ENCODE data around the gene MPP4.
"Not testable (repeated sequence)": the region's sequence is repeated elsewhere in the genome, so short reads cannot be mapped to it uniquely, and the experiment has no call there.

MPP4 gene
- total RNA-seq = 0 to 2.9 (median 0.13) reads per million in 17 experiments

- no peak for DNase-seq
These were observed at the start of gene MPP4 for GRCh38 chr2:201698588-201699226. MPP4 (minus strand) TSS chr2:201698644; CDS start chr2:201693954, 4,690 bp downstream.

DNA sequence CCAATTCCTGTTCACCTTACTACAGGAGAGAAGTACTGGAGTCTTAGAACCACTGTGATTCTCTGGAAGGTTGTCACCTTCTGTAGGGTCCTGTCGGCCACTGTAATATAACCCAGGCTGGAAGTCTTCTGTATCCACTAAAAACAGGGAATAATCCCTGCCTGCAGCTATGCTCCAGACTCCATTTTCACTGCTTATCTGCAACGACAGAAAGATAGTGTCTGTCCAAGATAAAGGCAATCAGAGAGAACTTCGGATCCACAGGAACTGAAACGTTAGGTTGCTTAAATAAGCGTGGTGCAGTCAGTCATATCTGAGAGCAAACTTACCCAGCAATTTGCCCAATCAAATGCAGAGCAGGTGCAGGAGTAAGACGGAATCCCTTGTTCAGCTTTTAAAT lies 48.1 kb upstream of the MPP4 start:
- DNase-seq = no peak

DNA sequence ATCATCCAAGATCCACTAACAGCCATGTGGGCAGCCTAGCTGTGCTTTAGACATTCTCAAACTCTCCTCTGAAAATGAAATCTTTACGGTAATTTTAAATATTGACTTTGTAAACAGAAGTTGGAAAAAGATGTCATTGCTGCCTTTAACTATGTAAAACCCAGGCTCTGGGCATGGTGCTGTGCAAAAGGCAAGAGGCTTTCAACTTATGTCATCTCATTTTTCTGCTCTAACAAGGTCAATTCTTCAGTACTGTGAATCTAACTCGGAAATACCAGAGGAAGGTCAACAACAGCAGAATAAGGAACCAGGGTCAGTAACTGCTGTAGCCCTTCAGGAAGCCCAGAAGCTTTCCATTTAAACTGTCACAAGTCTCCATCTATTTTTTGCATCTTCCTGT lies 37.0 kb upstream of the MPP4 start:
- DNase-seq = no peak

- DNase-seq = no peak
These were observed 35.7 kb upstream of the MPP4 start for GRCh38 chr2:201734111-201734510.

- no peak for DNase-seq
These were observed 35.1 kb upstream of the MPP4 start for GRCh38 chr2:201733544-201733943.

DNA sequence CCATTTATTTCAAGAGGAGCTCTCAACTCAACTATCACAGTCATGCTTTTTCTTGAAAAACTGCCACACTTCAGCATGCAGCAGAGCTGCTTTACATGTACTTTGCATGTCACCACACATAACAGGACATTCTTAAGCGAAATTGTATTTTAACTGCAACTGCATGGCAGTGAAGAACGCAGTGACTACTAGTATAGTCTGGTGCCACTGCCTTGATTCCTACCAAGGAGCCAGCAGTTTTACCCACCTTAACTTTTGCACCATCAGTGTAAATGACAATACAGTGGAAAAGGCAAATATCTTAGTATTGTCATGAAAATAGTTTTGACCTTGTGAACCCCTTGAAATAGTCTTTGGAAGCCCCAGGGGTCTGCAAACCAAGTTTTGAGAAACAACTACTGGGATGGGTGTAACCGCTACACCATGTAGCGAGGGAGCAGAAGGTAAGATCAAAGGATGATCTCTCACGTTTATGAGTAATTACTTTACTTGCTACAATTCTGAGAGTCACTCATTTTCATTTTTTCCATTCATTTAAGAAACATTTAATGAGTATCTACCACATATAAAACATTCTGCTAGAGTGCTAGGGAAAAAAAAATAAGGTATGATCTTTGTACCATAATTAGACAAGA lies 32.3 kb upstream of the MPP4 start:
- DNase-seq = no peak

GRCh38 chr2:201715459-201715858 lies 17.0 kb upstream of the MPP4 start:
- no peak for DNase-seq

DNA sequence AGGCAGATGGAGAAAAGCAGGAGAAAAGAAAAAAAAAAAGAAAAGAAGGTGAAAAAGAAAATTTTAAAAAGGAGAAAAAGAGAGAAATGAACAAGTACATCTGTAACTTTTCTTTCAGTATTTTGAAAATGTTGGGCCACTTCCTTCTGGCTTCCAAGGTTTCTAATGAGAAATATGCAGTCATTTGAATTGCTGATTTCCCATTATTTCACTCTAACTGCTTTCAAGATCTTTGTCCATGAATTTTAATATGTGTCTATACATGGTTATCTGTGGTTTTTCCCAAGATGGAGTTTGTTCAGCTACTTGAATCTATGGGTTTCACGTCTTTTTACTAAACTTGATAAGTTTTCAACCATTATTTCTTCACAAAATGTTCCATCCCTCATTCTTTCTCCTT lies 14.3 kb upstream of the MPP4 start:
- DNase-seq = no peak

- no peak for DNase-seq
These were observed 11.3 kb upstream of the MPP4 start for GRCh38 chr2:201709747-201710146.

GRCh38 chr2:201709049-201709448 lies 10.6 kb upstream of the MPP4 start:
- DNase-seq = no peak

- no peak for DNase-seq
These were observed 9.3 kb upstream of the MPP4 start for GRCh38 chr2:201707753-201708152.

GRCh38 chr2:201707142-201707541 lies 8.7 kb upstream of the MPP4 start:
- DNase-seq = no peak

- DNase-seq = no peak
These were observed 6.1 kb upstream of the MPP4 start for GRCh38 chr2:201704536-201704935.

DNA sequence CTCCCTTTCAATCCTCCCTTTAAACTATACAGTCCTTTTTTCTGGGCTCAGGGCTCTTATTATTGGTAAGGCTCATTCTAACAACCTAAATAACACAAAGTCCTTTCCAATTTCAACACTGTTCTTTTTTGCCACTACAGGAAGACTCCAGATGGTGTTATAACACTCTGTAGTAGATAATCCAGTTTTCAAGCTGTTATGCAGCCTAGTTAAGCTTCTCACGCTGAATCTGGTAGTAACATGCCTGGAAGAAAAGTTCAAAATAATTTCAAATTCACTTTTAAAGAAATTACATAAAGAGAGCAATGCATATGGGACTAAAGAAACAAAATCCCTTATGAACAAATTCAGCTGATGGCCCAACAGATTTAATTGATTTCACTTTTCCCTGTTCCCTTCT lies 3.2 kb upstream of the MPP4 start:
- DNase-seq = no peak

DNA sequence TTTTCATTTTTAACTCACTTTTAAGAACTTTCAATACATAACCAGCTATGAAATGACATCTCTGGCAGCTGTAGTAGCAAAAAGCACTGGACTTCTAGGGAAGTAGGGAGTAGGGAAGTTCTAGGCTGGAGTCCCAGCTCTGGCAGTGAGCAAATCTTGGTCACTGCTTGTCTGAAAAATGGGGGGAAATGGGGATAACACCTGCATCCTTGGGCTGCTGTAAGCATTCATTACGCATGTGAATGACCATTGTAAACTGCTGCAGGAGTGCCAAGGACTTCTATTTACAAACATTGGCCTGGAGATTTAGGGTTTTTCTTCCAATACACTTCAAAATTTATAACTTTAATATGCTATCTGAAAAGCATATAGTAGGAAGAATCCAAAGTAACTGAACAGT lies 972 bp upstream of the MPP4 start:
- DNase-seq = no peak

GRCh38 chr2:201697899-201698298 lies 545 bp downstream of the MPP4 start:
- DNase-seq = no peak

DNA sequence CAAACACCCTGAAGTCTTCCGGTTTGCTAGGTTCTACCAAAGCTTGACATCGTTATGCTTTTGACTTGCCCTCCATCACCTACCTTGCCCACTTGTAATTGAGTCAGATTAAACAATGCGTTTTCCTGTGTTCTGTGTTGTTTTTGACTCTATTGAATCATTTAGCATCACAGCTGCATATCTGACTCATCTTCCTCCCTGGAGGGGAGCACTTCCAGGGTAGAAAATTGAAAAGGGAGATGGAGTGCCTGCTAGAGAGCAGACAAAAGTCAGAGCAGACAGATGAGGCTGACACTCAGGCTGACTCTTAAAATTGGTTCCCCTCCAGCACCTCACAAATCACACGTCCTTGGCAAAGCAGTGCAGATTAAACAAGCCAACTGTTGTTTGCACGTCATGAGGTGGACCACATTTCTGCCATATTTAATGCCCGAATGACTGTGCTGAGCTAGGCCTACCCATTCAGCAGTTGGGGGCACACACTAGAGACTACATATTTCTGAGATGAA lies 2.2 kb downstream of the MPP4 start:
- DNase-seq = no peak

DNA sequence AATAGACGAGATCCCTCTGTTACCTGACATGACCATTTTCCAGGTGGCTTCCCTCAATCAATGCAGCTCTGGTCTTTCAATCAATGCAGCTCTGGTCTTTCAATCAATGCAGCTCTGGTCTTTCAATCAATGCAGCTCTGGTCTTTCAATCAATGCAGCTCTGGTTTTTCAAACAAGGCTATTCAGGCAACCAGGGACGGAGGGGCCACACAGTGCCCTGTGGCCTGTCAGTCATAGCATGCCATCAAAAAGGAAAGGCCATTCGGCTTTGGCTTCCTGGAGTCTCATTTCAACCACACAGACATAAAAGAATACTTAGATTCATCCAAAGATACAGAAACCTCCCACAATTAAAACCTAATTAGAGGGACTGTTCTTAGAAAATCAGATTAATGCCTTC lies 13.3 kb downstream of the MPP4 start:
- DNase-seq = no peak

- peak in 2 of 4 experiments; percentile 7 to 12 for DNase-seq
These were observed 17.7 kb downstream of the MPP4 start for GRCh38 chr2:201680743-201681142.

DNA sequence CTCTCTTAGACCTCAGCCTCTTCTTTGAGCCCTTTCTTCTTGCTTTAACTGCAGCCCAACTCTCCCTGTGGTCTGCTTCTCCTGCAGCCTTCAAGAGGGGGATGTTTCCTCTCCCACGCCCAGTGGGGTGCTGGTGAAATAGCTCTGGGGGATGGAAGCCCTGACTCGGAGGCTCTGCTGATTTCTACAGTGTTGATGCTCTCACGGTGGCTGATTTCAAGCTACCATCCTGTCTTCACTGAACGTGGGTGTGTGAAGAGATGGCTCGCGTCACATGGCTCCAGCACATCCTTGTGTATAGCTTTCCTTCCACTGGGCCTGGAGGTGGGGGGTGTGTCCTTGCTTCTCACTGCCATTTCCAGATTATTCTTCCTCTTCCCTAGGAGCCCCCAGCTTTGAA lies 20.0 kb downstream of the MPP4 start:
- DNase-seq = peak; percentile 29 to 64 (median 47)

- DNase-seq = no peak
These were observed 23.0 kb downstream of the MPP4 start for GRCh38 chr2:201675454-201675853.

- DNase-seq = no peak
These were observed 23.6 kb downstream of the MPP4 start for GRCh38 chr2:201674794-201675193.

DNA sequence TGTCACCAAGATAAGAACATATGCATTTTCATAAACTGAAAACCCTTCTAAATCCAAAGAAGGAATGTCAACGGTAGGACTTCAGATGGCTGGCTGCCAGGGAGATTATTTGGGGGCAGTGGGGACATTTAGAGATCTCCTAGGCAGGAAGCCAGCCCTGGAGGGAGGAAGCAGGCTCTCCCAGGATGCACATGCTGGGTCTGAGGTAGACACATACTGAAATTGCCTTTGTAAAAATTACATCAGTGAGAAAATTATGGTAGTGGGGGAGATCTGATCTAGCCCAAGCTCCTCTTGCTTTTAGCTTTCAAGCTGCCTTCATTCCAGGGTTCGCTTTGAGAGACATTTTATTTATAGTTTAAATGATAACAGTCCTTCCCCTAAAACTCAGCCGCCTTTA lies 24.1 kb downstream of the MPP4 start:
- DNase-seq = no peak

GRCh38 chr2:201673546-201673945 lies 24.9 kb downstream of the MPP4 start:
- DNase-seq = no peak

DNA sequence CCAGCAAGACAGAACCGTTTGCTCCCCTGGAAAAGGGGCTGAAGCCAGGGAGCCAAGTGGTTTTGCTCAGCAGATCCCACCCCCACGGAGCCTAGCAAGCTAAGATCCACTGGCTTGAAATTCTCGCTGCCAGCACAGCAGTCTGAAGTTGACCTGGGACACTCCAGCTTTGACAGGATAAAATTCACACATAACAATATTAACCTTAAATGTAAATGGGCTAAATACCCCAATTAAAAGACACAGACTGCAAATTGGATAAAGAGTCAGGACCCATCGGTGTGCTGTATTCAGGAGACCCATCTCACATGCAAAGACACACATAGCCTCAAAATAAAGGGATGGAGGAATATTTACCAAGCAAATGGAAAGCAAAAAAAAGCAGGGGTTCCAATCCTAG lies 27.2 kb downstream of the MPP4 start:
- not testable (repeated sequence) for DNase-seq

Measured in suppressor macrophage (primary cell).